AG04449 (cell line): Measurements from ENCODE around the gene ARHGEF7.
"Not testable (repeated sequence)": the region's sequence is repeated elsewhere in the genome, so short reads cannot be mapped to it uniquely, and the experiment has no call there.

ENCODE experiments used
- CTCF ChIA-PET: fragments of 350-600 bp; formaldehyde crosslinking; extraction: SDS; loops from one replicate; lab custom pipeline; 2021; ENCODE audit warnings: antibody characterized with exemption; lab: Yijun Ruan, JAX
- POLR2A ChIA-PET: fragments of 400-600, 350-600 bp; formaldehyde crosslinking; extraction: SDS; loops from one replicate; lab custom pipeline; 2020; ENCODE audit warnings: antibody characterized with exemption, inconsistent platforms; lab: Yijun Ruan, JAX
- DNase-seq: peaks from one replicate; pipeline ENCODE4 v3.0.0-alpha.2; 2010; ENCODE audit warnings: low read depth, low spot score
- H3K4me3 ChIP-seq: 2 replicates; pipeline ENCODE4 v1.5.1; 2011; ENCODE audit warnings: low read depth, mild to moderate bottlenecking, control low read depth, low read length
- CTCF ChIP-seq: IDR thresholded peaks from one replicate; pipeline ENCODE4 v1.5.1; 2011; ENCODE audit warnings: mild to moderate bottlenecking, moderate library complexity, low read length, control low read depth, inconsistent platforms; ENCODE audit not compliant: insufficient read depth; ENCODE audit errors: missing control alignments

The ARHGEF7 gene

GRCh38 chr13:111256458-111256857 is 141.3 kb downstream of the ARHGEF7 start:
- H3K4me3 ChIP-seq, result no peak overlapping the region
- no peak for TF ChIP-seq CTCF
- ChIA-PET CTCF (interaction anchor here (1.6 to 2.0 kb wide), 2 partner anchors 11 to 32 kb away, joined by 4 read pairs; no protein-coding TSS in a partner anchor), POLR2A (no interaction called here)
- no peak for DNase-seq

- POLR2A ChIA-PET, result no interaction called here
- CTCF ChIA-PET, result no interaction called here
- no peak overlapping the region for H3K4me3 ChIP-seq
- no peak for DNase-seq
- no peak for TF ChIP-seq CTCF
These were observed 141.8 kb downstream of the ARHGEF7 start for GRCh38 chr13:111256946-111257345.

- CTCF ChIA-PET, DNase-seq, POLR2A ChIA-PET, H3K4me3 ChIP-seq: not testable (repeated sequence)
These were observed 142.8 kb downstream of the ARHGEF7 start for GRCh38 chr13:111257899-111258298.

DNA sequence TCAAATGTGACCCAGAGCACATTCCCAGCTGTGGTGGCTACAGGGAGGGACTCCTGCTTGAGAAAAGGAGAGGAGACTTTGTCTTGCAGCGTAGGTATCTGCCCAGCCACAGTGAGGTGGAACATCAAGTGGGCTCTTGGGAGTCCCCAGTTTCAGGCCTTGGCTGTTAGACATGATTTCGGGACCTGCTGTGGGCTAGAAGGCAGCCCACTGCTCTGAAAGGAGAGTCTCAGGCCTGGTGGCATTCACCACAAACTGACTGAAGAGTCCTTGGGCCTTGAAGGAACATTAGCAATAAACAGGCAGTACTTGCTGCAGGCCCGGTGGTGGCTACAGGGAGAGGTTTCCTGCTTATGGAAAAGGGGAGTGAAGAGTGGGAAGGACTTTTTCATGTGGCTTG is 143.5 kb downstream of the ARHGEF7 start:
- POLR2A ChIA-PET, result no interaction called here
- no peak overlapping the region for H3K4me3 ChIP-seq
- no peak for TF ChIP-seq CTCF
- DNase-seq, result no peak
- CTCF ChIA-PET, result no interaction called here

- ChIA-PET CTCF (no interaction called here), POLR2A (no interaction called here)
- no peak for TF ChIP-seq CTCF
- H3K4me3 ChIP-seq, result no peak overlapping the region
- no peak for DNase-seq
These were observed 143.9 kb downstream of the ARHGEF7 start for GRCh38 chr13:111259058-111259457.

DNA sequence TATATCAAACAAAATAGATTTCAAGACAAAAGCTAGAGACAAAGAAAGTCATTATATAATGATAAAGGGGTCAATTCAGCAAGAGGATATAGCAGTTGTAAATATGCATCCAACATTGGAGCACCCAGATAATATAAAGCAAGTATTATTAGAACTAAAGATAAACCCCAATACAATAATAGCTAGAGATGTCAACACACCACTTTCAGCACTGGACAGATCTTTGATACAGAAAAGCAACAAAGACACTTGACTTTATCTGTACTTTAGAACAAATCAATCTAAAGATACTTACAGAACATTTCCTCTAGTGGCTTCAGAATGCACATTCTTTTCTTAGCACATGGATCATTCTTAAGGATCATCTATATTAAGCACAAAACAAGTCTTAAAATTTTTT is 146.2 kb downstream of the ARHGEF7 start:
- ChIA-PET CTCF (no interaction called here), POLR2A (no interaction called here)
- TF ChIP-seq CTCF, result no peak
- DNase-seq, result no peak
- H3K4me3 ChIP-seq, result no peak overlapping the region

GRCh38 chr13:111262281-111262680 is 147.2 kb downstream of the ARHGEF7 start:
- CTCF ChIA-PET, result no interaction called here
- no peak for TF ChIP-seq CTCF
- H3K4me3 ChIP-seq, result no peak overlapping the region
- POLR2A ChIA-PET, result no interaction called here
- DNase-seq, result no peak
